ENCODE results near the gene C9orf78.

C9orf78 gene

GRCh38 chr9:129816501-129817435 lies 18.3 kb downstream of the C9orf78 start:
- no peak for DNase-seq (ENCODE audit: low read depth)
- TF ChIP-seq, protein P1, sequence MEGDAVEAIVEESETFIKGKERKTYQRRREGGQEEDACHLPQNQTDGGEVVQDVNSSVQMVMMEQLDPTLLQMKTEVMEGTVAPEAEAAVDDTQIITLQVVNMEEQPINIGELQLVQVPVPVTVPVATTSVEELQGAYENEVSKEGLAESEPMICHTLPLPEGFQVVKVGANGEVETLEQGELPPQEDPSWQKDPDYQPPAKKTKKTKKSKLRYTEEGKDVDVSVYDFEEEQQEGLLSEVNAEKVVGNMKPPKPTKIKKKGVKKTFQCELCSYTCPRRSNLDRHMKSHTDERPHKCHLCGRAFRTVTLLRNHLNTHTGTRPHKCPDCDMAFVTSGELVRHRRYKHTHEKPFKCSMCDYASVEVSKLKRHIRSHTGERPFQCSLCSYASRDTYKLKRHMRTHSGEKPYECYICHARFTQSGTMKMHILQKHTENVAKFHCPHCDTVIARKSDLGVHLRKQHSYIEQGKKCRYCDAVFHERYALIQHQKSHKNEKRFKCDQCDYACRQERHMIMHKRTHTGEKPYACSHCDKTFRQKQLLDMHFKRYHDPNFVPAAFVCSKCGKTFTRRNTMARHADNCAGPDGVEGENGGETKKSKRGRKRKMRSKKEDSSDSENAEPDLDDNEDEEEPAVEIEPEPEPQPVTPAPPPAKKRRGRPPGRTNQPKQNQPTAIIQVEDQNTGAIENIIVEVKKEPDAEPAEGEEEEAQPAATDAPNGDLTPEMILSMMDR (conservative IDR thresholded peaks at IDR 0.05; ENCODE audit: low read depth, low read length): no peak
- no peak overlapping the region for H3K4me3 ChIP-seq (ENCODE audit: low read length)

- H3K4me3 ChIP-seq (ENCODE audit: low read length): no peak overlapping the region
- TF ChIP-seq, protein P1 (conservative IDR thresholded peaks at IDR 0.05; ENCODE audit: low read depth, low read length): no peak
- no peak for DNase-seq (ENCODE audit: low read depth)
Observed at GRCh38 chr9:129815278-129815677, 19.8 kb downstream of the C9orf78 start.

DNA sequence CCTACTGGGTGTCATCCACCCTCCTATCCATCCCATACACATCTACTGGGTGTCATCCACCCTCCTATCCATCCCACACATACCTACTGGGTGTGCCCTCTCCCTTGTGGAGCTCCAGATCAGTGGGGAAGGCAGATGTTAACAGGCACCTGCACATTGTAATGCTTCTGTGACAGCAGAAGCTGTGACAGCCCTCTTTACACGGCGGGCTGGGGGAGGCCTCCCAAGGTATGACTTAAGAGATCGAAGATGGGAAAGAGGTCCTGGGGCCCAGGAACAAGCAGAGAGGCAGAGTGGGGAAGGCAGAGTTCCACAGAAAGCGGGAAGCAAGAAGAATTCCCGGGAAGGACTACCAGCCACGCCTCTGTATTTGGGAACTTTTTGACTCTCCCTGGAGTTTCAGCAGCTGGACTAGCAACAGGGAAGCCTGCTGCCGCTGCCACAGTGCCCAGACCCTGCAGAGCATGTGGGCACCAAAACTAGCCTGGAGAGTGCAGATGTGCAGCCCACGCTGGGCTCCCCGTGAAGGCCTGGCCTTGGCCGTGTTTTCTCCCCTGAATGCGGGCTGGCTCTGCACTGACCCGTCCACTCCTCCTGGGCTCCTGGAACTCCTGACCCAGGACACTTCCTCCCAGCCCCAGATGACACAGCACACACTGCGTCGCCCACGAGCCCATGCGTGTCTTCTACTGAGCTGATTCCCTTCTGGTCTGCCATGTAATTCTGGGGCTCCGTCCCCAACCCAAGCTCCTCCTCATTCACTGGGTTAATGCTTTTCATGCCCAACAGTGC lies 20.4 kb downstream of the C9orf78 start:
- no peak overlapping the region for H3K4me3 ChIP-seq (ENCODE audit: low read length)
- DNase-seq (ENCODE audit: low read depth): no peak
- TF ChIP-seq, protein P1 (conservative IDR thresholded peaks at IDR 0.05; ENCODE audit: low read depth, low read length): no peak

DNA sequence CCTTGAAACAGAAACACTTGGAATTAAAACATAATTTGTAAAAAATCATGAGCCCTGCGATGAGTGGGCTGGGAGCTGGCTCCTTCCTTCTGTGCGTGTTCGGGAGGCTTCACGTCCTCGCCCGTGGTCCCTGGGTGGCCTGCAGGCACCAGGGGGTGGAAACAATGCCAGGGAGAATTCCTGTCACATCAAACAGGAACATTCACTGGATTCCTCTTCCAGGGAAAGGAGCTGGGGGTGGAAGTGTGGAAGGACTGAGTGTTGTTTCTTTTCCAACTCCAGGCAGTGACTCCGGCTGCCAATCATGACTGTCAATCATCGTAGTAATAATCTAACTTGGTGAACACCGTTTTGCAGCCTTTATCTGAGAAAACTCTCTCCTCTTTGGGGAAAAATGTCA lies 21.4 kb downstream of the C9orf78 start:
- no peak for DNase-seq (ENCODE audit: low read depth)
- TF ChIP-seq, protein P1 (conservative IDR thresholded peaks at IDR 0.05; ENCODE audit: low read depth, low read length): no peak
- no peak overlapping the region for H3K4me3 ChIP-seq (ENCODE audit: low read length)

DNA sequence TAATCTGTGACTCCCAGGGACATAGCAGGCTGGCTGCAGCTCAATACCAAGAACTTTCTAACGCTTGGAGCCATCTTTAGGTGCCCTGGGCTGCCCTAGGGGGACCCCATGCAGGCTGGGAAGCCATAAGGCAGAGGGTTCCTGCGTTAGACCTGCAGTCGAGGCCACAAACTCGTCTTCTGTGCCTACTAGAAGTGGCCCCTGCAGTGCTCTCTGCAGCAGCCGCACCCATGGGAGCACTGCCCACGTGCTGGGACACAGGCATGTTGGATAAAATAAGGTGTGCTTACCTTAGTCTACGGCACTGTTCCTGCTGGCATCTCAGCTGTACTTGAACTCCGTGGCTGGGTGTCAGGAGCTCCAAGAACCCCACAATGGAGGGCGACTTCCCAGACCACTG lies 22.7 kb downstream of the C9orf78 start:
- no peak overlapping the region for H3K4me3 ChIP-seq (ENCODE audit: low read length)
- TF ChIP-seq, protein P1 (conservative IDR thresholded peaks at IDR 0.05; ENCODE audit: low read depth, low read length): no peak

GRCh38 chr9:129811967-129812363 lies 23.1 kb downstream of the C9orf78 start:
- no peak overlapping the region for H3K4me3 ChIP-seq (ENCODE audit: low read length)
- TF ChIP-seq, protein P1 (conservative IDR thresholded peaks at IDR 0.05; ENCODE audit: low read depth, low read length): no peak
- DNase-seq (ENCODE audit: low read depth): no peak

More for the DNA sequence above, 22.7 kb downstream of the C9orf78 start:
- DNase-seq (ENCODE audit: low read depth): no peak
